CD14-positive monocyte (primary cell): ENCODE measurements around the gene HM13. TPM values are rescaled to one million over a fixed set of nuclear protein-coding genes. Genes with fewer than 3 reads are reported as not detected.

ENCODE experiments used
- DNase-seq, 3 donors: peaks; one replicate each; pipeline ENCODE4 v3.0.0-alpha.2; 2011 to 2022
- H2AFZ ChIP-seq: 2 replicates; pipeline ENCODE4 v1.6.0; 2012; ENCODE audit warnings: mild to moderate bottlenecking, low read depth, low read length, inconsistent platforms; ENCODE audit not compliant: insufficient read depth, poor library complexity, severe bottlenecking
- H3K27ac ChIP-seq, 2 donors: 1 replicate in 1 of 2; 2 replicates in 1 of 2; pipeline ENCODE4 v1.5.1; 2012 to 2013; ENCODE audit warnings: low read length in 2 of 2, control low read depth in 1 of 2, inconsistent platforms in 1 of 2, low read depth in 1 of 2, mild to moderate bottlenecking in 1 of 2
- H3K27me3 ChIP-seq, 2 donors: one replicate each; pipeline versions ENCODE4 v1.6.0 to v1.6.1; 2011 to 2013; ENCODE audit warnings: low read length in 2 of 2; ENCODE audit not compliant: control insufficient read depth in 2 of 2, insufficient read depth in 2 of 2
- H3K36me3 ChIP-seq, 2 donors: replicated peaks in 1 of 2; 1 replicate in 1 of 2; 2 replicates in 1 of 2; pipeline versions ENCODE4 v1.5.1 to v1.6.1; 2012 to 2013; ENCODE audit warnings: low read length in 2 of 2, control low read depth in 1 of 2, inconsistent platforms in 1 of 2, mild to moderate bottlenecking in 1 of 2; ENCODE audit not compliant: insufficient read depth in 2 of 2, control insufficient read depth in 1 of 2
- H3K4me1 ChIP-seq, 2 donors: 1 replicate in 1 of 2; 2 replicates in 1 of 2; pipeline versions ENCODE4 v1.5.1 to v1.6.1; 2012 to 2013; ENCODE audit warnings: low read length in 2 of 2, control low read depth in 1 of 2, inconsistent platforms in 1 of 2, mild to moderate bottlenecking in 1 of 2, moderate library complexity in 1 of 2; ENCODE audit not compliant: insufficient read depth in 2 of 2, control insufficient read depth in 1 of 2
- H3K4me2 ChIP-seq: replicated peaks from 2 replicates; pipeline ENCODE3; 2012; ENCODE audit warnings: low read length, moderate library complexity, mild to moderate bottlenecking; ENCODE audit not compliant: poor library complexity, severe bottlenecking; ENCODE audit errors: extremely low read depth
- H3K4me3 ChIP-seq, 3 experiments: fragments of 200-600 bp in 1 of 3; sonication (generic) in 1 of 3; replicated peaks in 1 of 3; 1 replicate in 2 of 3; 2 replicates in 1 of 3; pipeline ENCODE4 v1.5.1; 2011 to 2013; ENCODE audit warnings: low read length in 3 of 3, mild to moderate bottlenecking in 3 of 3, control low read depth in 2 of 3, low read depth in 2 of 3, inconsistent platforms in 1 of 3, moderate library complexity in 1 of 3
- H3K79me2 ChIP-seq: 2 replicates; pipeline ENCODE4 v1.6.0; 2012; ENCODE audit warnings: mild to moderate bottlenecking, control low read depth, inconsistent platforms, low read length, moderate library complexity; ENCODE audit not compliant: insufficient read depth
- H3K9ac ChIP-seq: 2 replicates; pipeline ENCODE4 v1.6.0; 2017; ENCODE audit warnings: low read length, mild to moderate bottlenecking; ENCODE audit not compliant: insufficient read depth, poor library complexity, severe bottlenecking
- H3K9me3 ChIP-seq, 2 donors: replicated peaks in 1 of 2; 1 replicate in 1 of 2; 2 replicates in 1 of 2; pipeline versions ENCODE4 v1.5.1 to v1.6.1; 2012 to 2013; ENCODE audit warnings: low read length in 2 of 2, control low read depth in 1 of 2; ENCODE audit not compliant: control insufficient read depth in 1 of 2, insufficient read depth in 1 of 2
- H4K20me1 ChIP-seq: 2 replicates; pipeline ENCODE4 v1.6.0; 2012; ENCODE audit warnings: mild to moderate bottlenecking, low read length, control low read depth, moderate library complexity; ENCODE audit not compliant: insufficient read depth
- H3K27ac Mint-ChIP-seq, 7 donors: one replicate each; pipeline ENCODE4 v1.8.0; 2020; ENCODE audit warnings: mild to moderate bottlenecking in 7 of 7, mixed read lengths in 7 of 7, moderate library complexity in 6 of 7, inconsistent platforms in 2 of 7
- H3K27me3 Mint-ChIP-seq, 3 donors: one replicate each; pipeline ENCODE4 v1.8.0; 2021 to 2022; ENCODE audit warnings: low read depth in 3 of 3, mild to moderate bottlenecking in 3 of 3, mixed read lengths in 3 of 3, moderate library complexity in 3 of 3, inconsistent platforms in 1 of 3
- H3K36me3 Mint-ChIP-seq, 2 donors: one replicate each; pipeline ENCODE4 v1.8.0; 2020; ENCODE audit warnings: mixed read lengths in 2 of 2, inconsistent platforms in 1 of 2, mild to moderate bottlenecking in 1 of 2
- H3K4me1 Mint-ChIP-seq: one replicate; pipeline ENCODE4 v1.8.0; 2020; ENCODE audit warnings: mild to moderate bottlenecking, mixed read lengths
- H3K4me3 Mint-ChIP-seq, 2 donors: one replicate each; pipeline ENCODE4 v1.8.0; 2020; ENCODE audit warnings: mild to moderate bottlenecking in 2 of 2, mixed read lengths in 2 of 2, moderate library complexity in 1 of 2
- H3K9me3 Mint-ChIP-seq, 7 donors: one replicate each; pipeline ENCODE4 v1.8.0; 2020 to 2022; ENCODE audit warnings: mixed read lengths in 7 of 7, mild to moderate bottlenecking in 6 of 7, moderate library complexity in 6 of 7, inconsistent platforms in 2 of 7
- whole genome bisulfite sequencing: methylation state at CpG from one replicate; pipeline ENCODE4 v1.1.5; 2013; ENCODE audit warnings: missing lambda C conversion rate; ENCODE audit not compliant: insufficient coverage; 5-methylcytosine and 5-hydroxymethylcytosine counted together
- intact Hi-C, 2 donors: fragments of 100-400 bp; cut with micrococcal nuclease; formaldehyde crosslinking; loops; one replicate each; pipeline versions ENCODE4 v1.15.0 to v1.15.1; 2023
- polyA plus RNA-seq, 3 donors: library from polyadenylated mRNA; depleted of rRNA in 1 of 3; unstranded in 2 of 3; stranded (reverse) in 1 of 3; fragments of 300-500 nt in 2 of 3; fragments of >200 nt in 1 of 3; fragmentation: Illumina TruSeq in 2 of 3; gene quantifications; 1 replicate in 2 of 3; 2 replicates in 1 of 3; pipeline ENCODE4 v1.2.3, GENCODE V29; 2012 to 2021
- TF ChIP-seq, protein P1 (sequence below): fragments of 200-600 bp; IDR thresholded peaks from one replicate; pipeline ENCODE4 v1.8.0; 2022; ENCODE audit warnings: antibody characterized with exemption, mild to moderate bottlenecking

HM13 gene
- polyA plus RNA-seq, 3 donors = 199 to 329 (median 320) TPM

GRCh38 chr20:31485450-31486339, 28.5 kb upstream of the HM13 start:
- Histone ChIP-seq H4K20me1 (no peaks in the 10 kb centered on the region), H3K27me3 (peaks cover 13 to 27% of the 10 kb centered on the region in 2 donors), H3K36me3 (no peaks in the 10 kb centered on the region), H3K27ac (no peak overlapping the region), H3K4me2 (peak overlapping the region; percentile 3), H3K4me3 (peak overlapping the region in 1 of 3 experiments; percentile 16), H3K9ac (no peak overlapping the region), H3K9me3 (peaks cover 0 to 3% of the 10 kb centered on the region in 2 donors), H3K79me2 (no peaks in the 10 kb centered on the region), H3K4me1 (peaks cover 4 to 8% of the 10 kb centered on the region in 2 donors), H2AFZ (no peak overlapping the region)
- Mint-ChIP-seq H3K27ac (no peak overlapping the region), H3K4me3 (peak overlapping the region in 1 of 2 donors; percentile 72), H3K4me1 (peaks cover 11% of the 10 kb centered on the region), H3K9me3 (peaks cover 0 to 15% (median 5%) of the 10 kb centered on the region in 7 donors), H3K27me3 (peaks cover 35 to 49% (median 37%) of the 10 kb centered on the region in 3 donors), H3K36me3 (no peaks in the 10 kb centered on the region)
- intact Hi-C loops = no loop called here
- TF ChIP-seq, protein P1, sequence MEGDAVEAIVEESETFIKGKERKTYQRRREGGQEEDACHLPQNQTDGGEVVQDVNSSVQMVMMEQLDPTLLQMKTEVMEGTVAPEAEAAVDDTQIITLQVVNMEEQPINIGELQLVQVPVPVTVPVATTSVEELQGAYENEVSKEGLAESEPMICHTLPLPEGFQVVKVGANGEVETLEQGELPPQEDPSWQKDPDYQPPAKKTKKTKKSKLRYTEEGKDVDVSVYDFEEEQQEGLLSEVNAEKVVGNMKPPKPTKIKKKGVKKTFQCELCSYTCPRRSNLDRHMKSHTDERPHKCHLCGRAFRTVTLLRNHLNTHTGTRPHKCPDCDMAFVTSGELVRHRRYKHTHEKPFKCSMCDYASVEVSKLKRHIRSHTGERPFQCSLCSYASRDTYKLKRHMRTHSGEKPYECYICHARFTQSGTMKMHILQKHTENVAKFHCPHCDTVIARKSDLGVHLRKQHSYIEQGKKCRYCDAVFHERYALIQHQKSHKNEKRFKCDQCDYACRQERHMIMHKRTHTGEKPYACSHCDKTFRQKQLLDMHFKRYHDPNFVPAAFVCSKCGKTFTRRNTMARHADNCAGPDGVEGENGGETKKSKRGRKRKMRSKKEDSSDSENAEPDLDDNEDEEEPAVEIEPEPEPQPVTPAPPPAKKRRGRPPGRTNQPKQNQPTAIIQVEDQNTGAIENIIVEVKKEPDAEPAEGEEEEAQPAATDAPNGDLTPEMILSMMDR = no peak
- no peak for DNase-seq
- 50% methylated on average over 2 of the region's 31 CpGs for WGBS

- intact Hi-C loops = no loop called here
- Histone ChIP-seq H3K36me3 (no peaks in the 10 kb centered on the region), H3K4me3 (no peak overlapping the region), H3K27me3 (peaks cover 13 to 27% of the 10 kb centered on the region in 2 donors), H3K79me2 (no peaks in the 10 kb centered on the region), H2AFZ (no peak overlapping the region), H3K4me2 (no peak overlapping the region), H3K4me1 (peaks cover 4 to 8% of the 10 kb centered on the region in 2 donors), H3K9me3 (peaks cover 0 to 3% of the 10 kb centered on the region in 2 donors), H3K27ac (no peak overlapping the region), H3K9ac (no peak overlapping the region), H4K20me1 (no peaks in the 10 kb centered on the region)
- 94% methylated on average over 2 of the region's 2 CpGs for WGBS
- peaks cover 11% of the 10 kb centered on the region for H3K4me1 Mint-ChIP-seq
- H3K4me3 Mint-ChIP-seq = peak overlapping the region in 1 of 2 donors; percentile 12
- peaks cover 32 to 46% (median 36%) of the 10 kb centered on the region in 3 donors for H3K27me3 Mint-ChIP-seq
- peaks cover 0 to 15% (median 5%) of the 10 kb centered on the region in 7 donors for H3K9me3 Mint-ChIP-seq
- DNase-seq = no peak
- TF ChIP-seq, protein P1 = no peak
- H3K36me3 Mint-ChIP-seq = no peaks in the 10 kb centered on the region
- no peak overlapping the region for H3K27ac Mint-ChIP-seq
Observed at GRCh38 chr20:31488115-31488514, 26.1 kb upstream of the HM13 start.
